ENCODE measurements around the gene FMN2. TPM values are rescaled to one million over a fixed set of nuclear protein-coding genes. Genes with fewer than 3 reads are reported as not detected.

The FMN2 gene
- total RNA-seq, 1 donor from 2014 or later: 1.1 TPM

DNA sequence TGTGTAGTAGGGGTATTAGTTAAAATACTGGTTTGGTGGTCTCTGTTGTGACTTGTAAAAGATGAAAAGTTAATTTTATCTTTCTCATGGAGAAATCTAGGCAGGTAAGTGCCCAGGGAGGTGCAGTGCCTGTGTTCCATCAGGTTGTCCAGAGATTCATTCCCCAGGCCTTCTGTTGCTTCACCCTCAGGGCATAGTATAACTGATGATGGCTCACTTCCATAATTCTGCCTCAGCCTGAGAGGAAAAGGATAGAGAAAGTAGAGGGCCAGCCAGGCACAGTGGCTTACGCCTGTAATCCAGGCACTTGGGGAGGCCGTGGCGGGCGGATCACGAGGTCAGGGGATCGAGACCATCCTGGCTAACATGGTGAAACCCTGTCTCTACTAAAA lies 153.9 kb downstream of the FMN2 start:
- Histone ChIP-seq H3K36me3 (no peaks in the 10 kb centered on the region), H3K9me3 (no peaks in the 10 kb centered on the region), H3K4me3 (no peak overlapping the region), H3K27ac (no peak overlapping the region), H3K27me3 (ENCODE audit: low read depth) (no peaks in the 10 kb centered on the region), H3K4me1 (no peaks in the 10 kb centered on the region)
- ATAC-seq: no peak
- intact Hi-C loops (cut with DNase I): no loop called here
- no peak for DNase-seq
- TF ChIP-seq, protein P1, sequence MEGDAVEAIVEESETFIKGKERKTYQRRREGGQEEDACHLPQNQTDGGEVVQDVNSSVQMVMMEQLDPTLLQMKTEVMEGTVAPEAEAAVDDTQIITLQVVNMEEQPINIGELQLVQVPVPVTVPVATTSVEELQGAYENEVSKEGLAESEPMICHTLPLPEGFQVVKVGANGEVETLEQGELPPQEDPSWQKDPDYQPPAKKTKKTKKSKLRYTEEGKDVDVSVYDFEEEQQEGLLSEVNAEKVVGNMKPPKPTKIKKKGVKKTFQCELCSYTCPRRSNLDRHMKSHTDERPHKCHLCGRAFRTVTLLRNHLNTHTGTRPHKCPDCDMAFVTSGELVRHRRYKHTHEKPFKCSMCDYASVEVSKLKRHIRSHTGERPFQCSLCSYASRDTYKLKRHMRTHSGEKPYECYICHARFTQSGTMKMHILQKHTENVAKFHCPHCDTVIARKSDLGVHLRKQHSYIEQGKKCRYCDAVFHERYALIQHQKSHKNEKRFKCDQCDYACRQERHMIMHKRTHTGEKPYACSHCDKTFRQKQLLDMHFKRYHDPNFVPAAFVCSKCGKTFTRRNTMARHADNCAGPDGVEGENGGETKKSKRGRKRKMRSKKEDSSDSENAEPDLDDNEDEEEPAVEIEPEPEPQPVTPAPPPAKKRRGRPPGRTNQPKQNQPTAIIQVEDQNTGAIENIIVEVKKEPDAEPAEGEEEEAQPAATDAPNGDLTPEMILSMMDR (IDR thresholded peaks at IDR 0.05): no peak

GRCh38 chr1:240247899-240248298 lies 156.2 kb downstream of the FMN2 start:
- Histone ChIP-seq H3K4me3 (no peak overlapping the region), H3K27me3 (ENCODE audit: low read depth) (no peaks in the 10 kb centered on the region), H3K4me1 (no peaks in the 10 kb centered on the region), H3K36me3 (no peaks in the 10 kb centered on the region), H3K9me3 (no peaks in the 10 kb centered on the region), H3K27ac (no peak overlapping the region)
- no peak for ATAC-seq
- DNase-seq: no peak
- intact Hi-C loops (cut with DNase I): no loop called here
- TF ChIP-seq, protein P1 (IDR thresholded peaks at IDR 0.05): no peak

DNA sequence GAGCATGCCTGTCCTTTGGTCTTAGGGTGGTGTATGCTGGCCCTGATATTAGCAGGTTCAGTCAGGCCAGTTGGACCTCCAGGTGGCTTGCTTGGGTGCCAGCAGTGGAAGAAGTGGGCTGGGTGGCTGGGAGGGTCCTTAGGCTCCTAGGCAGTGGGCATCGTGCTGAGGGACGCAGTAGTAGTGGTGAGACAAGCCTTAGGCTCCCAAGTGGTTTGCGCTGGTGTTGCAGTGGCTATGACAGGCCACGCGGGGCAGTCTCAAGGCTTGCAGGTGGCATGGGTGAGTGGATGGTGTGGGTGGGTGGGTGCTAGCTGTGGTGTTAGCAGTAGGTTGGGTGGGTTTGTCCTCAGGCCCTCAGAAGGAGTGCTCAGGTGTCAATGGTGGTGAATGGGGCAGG lies 162.3 kb downstream of the FMN2 start:
- Histone ChIP-seq H3K27me3 (ENCODE audit: low read depth) (no peaks in the 10 kb centered on the region), H3K4me3 (no peak overlapping the region), H3K4me1 (no peaks in the 10 kb centered on the region), H3K36me3 (no peaks in the 10 kb centered on the region), H3K27ac (no peak overlapping the region), H3K9me3 (no peaks in the 10 kb centered on the region)
- intact Hi-C loops (cut with DNase I): no loop called here
- TF ChIP-seq, protein P1 (IDR thresholded peaks at IDR 0.05): no peak
- no peak for ATAC-seq
- DNase-seq: no peak

DNA sequence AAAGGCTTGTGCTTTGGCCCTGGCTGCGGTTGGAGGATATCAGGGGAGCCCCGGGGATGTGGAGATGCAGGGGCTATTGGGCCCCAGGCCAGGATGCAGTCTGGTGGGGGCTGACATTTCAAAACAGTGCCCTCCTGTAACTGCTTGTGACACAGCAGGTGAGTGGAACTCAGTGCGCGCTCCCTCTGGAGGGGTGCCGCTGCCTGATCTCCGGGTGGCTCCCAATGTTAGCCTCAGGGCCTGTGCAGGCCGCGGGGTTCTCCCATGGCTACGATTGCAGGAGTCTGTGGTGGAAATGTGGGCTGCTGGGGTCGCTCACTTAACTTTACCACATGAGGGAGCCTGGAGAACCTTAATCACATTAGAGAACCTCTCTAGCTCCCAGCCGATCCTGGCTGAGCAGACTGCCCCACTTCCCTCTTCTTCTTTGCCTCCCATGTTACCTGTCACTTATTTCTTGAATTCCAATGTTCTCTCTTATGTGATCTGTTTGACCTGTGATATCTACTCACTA lies 163.2 kb downstream of the FMN2 start:
- Histone ChIP-seq H3K4me3 (no peak overlapping the region), H3K36me3 (no peaks in the 10 kb centered on the region), H3K9me3 (no peaks in the 10 kb centered on the region), H3K27ac (no peak overlapping the region), H3K4me1 (no peaks in the 10 kb centered on the region), H3K27me3 (ENCODE audit: low read depth) (no peaks in the 10 kb centered on the region)
- DNase-seq (no peak), ATAC-seq (no peak)
- intact Hi-C loops (cut with DNase I): no loop called here
- TF ChIP-seq, protein P1 (IDR thresholded peaks at IDR 0.05): no peak

DNA sequence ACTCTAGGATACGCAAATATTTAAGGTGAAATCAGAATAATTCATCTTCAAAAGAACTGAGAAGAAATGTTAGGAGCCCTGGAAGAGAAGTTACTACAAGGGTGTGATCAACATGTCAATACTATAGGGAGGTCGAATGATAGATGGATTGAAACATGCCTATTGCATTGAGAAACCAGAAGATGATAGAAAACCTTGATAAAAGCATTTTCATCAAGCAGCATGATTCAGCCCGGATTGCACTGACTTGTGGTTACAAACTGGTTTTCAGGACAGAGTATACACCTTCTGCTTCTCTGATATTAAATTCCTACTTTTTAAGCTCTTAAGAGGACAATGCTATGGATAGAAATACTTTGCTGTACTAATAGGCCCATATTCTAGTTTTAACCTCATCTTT lies 164.2 kb downstream of the FMN2 start:
- Histone ChIP-seq H3K9me3 (no peaks in the 10 kb centered on the region), H3K27ac (no peak overlapping the region), H3K36me3 (no peaks in the 10 kb centered on the region), H3K4me3 (no peak overlapping the region), H3K27me3 (ENCODE audit: low read depth) (no peaks in the 10 kb centered on the region), H3K4me1 (no peaks in the 10 kb centered on the region)
- intact Hi-C loops (cut with DNase I): no loop called here
- TF ChIP-seq, protein P1 (IDR thresholded peaks at IDR 0.05): no peak
- no peak for ATAC-seq
- DNase-seq: no peak

All from lower lobe of right lung (tissue), 2 donors.